Measurements from ENCODE around the gene LONRF2. TPM values are rescaled to one million over a fixed set of nuclear protein-coding genes. Genes with fewer than 3 reads are reported as not detected.

Gene LONRF2
- total RNA-seq, 4 donors from 2014 or later: 27.9 to 188 (median 58.5) TPM

- no peak for TF ChIP-seq CTCF (IDR thresholded peaks at IDR 0.05)
- no peak for TF ChIP-seq POLR2A (IDR thresholded peaks at IDR 0.05)
- no peaks in the 10 kb centered on the region for H3K36me3 ChIP-seq
- H3K9me3 ChIP-seq: no peaks in the 10 kb centered on the region
- no peaks in the 10 kb centered on the region for H3K4me1 ChIP-seq
- H3K27me3 ChIP-seq: no peaks in the 10 kb centered on the region
- no peak overlapping the region for H3K27ac ChIP-seq
- no peak overlapping the region for H3K4me3 ChIP-seq
- DNase-seq: no peak
- intact Hi-C loops (cut with DNase I; ENCODE audit: low total_unique reads): loop anchor here (10.0 kb wide), 1 partner anchor 693 kb away; no protein-coding TSS in a partner anchor
Observed at GRCh38 chr2:100247256-100248043, 74.9 kb downstream of the LONRF2 start.

- Histone ChIP-seq H3K9me3 (no peaks in the 10 kb centered on the region), H3K4me3 (no peak overlapping the region), H3K36me3 (no peaks in the 10 kb centered on the region), H3K4me1 (no peaks in the 10 kb centered on the region), H3K27me3 (no peaks in the 10 kb centered on the region), H3K27ac (no peak overlapping the region)
- no peak for DNase-seq
- intact Hi-C loops (cut with DNase I; ENCODE audit: low total_unique reads): loop anchor here (10.0 kb wide), 1 partner anchor 692 kb away; no protein-coding TSS in a partner anchor
- TF ChIP-seq CTCF (IDR thresholded peaks at IDR 0.05): peak in 1 of 4 experiments; percentile 5
- TF ChIP-seq POLR2A (IDR thresholded peaks at IDR 0.05): no peak
Observed at GRCh38 chr2:100246163-100247145, 75.8 kb downstream of the LONRF2 start.

- no peak for DNase-seq
- Histone ChIP-seq H3K9me3 (no peaks in the 10 kb centered on the region), H3K27ac (no peak overlapping the region), H3K27me3 (no peaks in the 10 kb centered on the region), H3K36me3 (no peaks in the 10 kb centered on the region), H3K4me3 (no peak overlapping the region), H3K4me1 (no peaks in the 10 kb centered on the region)
- intact Hi-C loops (cut with DNase I; ENCODE audit: low total_unique reads): loop anchor here (10.0 kb wide), 1 partner anchor 691 kb away; no protein-coding TSS in a partner anchor
- TF ChIP-seq CTCF (IDR thresholded peaks at IDR 0.05) (no peak), POLR2A (IDR thresholded peaks at IDR 0.05) (no peak)
Observed at GRCh38 chr2:100245681-100246080, 76.6 kb downstream of the LONRF2 start.

GRCh38 chr2:100244881-100245605 lies 77.3 kb downstream of the LONRF2 start:
- H3K4me1 ChIP-seq: no peaks in the 10 kb centered on the region
- no peaks in the 10 kb centered on the region for H3K27me3 ChIP-seq
- H3K27ac ChIP-seq: no peak overlapping the region
- TF ChIP-seq CTCF (IDR thresholded peaks at IDR 0.05): no peak
- no peak for TF ChIP-seq POLR2A (IDR thresholded peaks at IDR 0.05)
- H3K9me3 ChIP-seq: no peaks in the 10 kb centered on the region
- intact Hi-C loops (cut with DNase I; ENCODE audit: low total_unique reads): loop anchor here (10.0 kb wide), 1 partner anchor 690 kb away; no protein-coding TSS in a partner anchor
- DNase-seq: no peak
- no peaks in the 10 kb centered on the region for H3K36me3 ChIP-seq
- H3K4me3 ChIP-seq: no peak overlapping the region

Measured in uterus (tissue), 4 donors.